ENCODE results near the gene LMF2. TPM values are rescaled to one million over a fixed set of nuclear protein-coding genes. Genes with fewer than 3 reads are reported as not detected.
"Not testable (repeated sequence)": the region's sequence is repeated elsewhere in the genome, so short reads cannot be mapped to it uniquely, and the experiment has no call there.

LMF2 gene
- total RNA-seq, 4 donors from 2014 or later: 50.8 to 54.9 (median 51.7) TPM

DNA sequence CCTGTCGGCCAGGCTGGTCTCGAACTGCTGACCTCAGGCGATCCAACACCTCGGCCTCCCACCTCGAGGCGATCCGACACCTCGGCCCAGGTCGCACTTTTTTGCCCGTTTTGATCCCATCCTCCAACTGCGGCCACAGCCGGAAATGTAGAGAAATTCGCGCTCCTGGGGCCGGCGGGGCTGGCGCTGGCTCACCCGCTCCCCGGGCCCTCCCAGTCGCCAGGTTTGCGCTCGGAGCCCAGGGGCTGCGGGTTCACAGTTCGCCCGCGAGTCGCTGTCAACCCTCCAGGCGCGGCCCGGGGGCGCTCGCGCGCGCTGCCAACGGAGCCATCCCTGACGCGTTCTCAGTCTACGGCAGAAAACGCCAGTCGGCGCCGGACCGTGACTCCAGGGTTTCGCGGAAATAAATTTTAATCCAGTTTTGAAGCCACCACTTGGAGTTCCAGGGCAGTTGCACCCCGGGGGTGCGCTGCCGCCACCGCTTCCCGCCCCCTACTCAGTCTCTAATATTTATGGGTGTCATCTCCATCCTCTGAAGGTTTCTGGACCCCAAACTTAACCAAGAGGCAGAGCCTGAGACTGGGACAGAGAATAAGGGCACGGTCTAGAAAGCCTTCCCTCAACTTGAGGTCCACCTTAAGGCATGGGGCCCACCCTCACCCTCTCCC is 36.7 kb upstream of the LMF2 start:
- no peak for DNase-seq (ENCODE audit: low spot score)

DNA sequence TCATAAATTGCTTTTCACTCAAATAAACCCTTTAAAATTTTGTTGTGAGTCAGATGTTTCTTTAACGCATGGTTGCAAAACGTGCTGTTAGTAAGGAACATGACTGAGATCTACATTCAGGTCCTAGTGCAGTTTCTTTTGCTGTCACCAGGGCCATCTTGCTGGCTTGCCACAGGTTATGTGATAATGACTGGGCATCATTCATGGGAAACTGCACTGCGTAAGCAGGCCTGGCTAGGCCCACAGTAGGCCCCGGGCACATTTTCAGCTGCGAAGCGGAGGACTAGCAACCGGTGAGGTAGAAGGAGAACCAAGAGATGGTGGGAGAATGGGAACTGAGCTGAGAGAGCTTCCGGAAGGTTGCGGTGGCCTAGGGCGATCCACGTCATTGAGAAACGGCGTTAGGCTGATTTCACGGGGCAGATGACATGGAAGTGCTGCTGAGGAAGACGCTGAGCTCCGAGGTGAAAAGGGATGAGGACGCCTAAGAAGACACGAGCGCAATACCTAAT is 35.0 kb upstream of the LMF2 start:
- DNase-seq (ENCODE audit: low spot score): no peak
- ATAC-seq (ENCODE audit: low FRiP score): no peak
- TF ChIP-seq, protein P1, sequence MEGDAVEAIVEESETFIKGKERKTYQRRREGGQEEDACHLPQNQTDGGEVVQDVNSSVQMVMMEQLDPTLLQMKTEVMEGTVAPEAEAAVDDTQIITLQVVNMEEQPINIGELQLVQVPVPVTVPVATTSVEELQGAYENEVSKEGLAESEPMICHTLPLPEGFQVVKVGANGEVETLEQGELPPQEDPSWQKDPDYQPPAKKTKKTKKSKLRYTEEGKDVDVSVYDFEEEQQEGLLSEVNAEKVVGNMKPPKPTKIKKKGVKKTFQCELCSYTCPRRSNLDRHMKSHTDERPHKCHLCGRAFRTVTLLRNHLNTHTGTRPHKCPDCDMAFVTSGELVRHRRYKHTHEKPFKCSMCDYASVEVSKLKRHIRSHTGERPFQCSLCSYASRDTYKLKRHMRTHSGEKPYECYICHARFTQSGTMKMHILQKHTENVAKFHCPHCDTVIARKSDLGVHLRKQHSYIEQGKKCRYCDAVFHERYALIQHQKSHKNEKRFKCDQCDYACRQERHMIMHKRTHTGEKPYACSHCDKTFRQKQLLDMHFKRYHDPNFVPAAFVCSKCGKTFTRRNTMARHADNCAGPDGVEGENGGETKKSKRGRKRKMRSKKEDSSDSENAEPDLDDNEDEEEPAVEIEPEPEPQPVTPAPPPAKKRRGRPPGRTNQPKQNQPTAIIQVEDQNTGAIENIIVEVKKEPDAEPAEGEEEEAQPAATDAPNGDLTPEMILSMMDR (IDR thresholded peaks at IDR 0.05): no peak

More for the DNA sequence above, 36.7 kb upstream of the LMF2 start:
- TF ChIP-seq, protein P1 (IDR thresholded peaks at IDR 0.05): peak in 1 of 3 donors; percentile 7
- ATAC-seq (ENCODE audit: low FRiP score): peak; percentile 40

DNA sequence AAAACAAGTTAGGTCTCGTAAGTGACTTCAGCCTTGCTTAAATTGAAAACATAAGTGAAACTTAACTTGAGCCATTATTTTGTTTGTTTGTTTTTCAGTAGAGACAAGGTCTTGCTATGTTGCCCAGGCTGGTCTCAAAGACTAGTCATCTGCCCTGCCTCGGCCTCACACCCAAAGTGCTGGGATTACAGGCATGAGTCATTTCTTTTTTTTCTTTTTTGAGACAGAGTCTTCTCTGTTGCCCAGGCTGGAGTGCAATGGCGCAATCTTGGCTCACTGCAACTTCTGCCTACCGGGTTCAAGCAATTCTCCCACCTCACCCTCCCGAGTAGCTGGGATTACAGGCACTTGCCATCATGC is 34.1 kb upstream of the LMF2 start:
- not testable (repeated sequence) for DNase-seq (ENCODE audit: low spot score)
- ATAC-seq (ENCODE audit: low FRiP score): peak; percentile 48

DNA sequence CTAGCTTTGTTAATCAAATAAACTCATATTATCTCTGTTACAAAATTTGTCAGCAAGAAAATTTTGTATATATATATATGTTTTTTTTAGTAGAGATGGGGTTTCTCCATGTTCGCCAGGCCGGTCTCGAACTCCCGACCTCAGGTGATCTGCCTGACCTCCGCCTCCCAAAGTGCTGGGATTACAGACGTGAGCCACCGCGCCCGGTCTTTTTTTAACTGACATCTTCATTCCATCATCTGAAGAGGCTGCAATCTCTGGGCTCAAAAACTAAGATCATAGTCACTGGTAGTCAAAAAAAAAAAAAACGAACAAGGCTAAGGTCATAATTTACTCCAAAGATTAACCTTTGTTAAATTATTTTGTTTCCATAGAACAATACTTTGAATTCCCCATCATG is 32.9 kb upstream of the LMF2 start:
- ATAC-seq (ENCODE audit: low FRiP score) (no peak), DNase-seq (ENCODE audit: low spot score) (no peak)
- TF ChIP-seq, protein P1 (IDR thresholded peaks at IDR 0.05): no peak

DNA sequence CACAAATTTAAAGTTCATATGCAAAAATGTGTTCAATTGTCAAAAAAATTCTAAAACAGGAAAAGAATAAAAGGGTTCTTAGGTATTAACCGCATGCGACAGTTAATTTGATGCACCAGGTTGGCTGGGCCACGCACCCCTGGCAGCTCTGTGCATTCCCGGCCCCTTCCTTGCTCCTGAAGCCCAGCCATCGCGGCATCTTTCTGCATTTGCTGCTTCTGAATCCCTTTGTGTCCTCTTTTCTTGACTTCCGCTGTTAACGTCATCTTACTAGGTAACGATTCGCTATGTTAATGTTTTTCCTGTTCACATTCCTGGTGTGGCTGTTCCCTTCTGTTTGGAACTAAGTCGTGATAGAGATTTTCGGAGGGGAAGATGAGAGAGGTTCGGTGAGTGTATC is 30.3 kb upstream of the LMF2 start:
- ATAC-seq (ENCODE audit: low FRiP score) (no peak), DNase-seq (ENCODE audit: low spot score) (no peak)
- TF ChIP-seq, protein P1 (IDR thresholded peaks at IDR 0.05): no peak

DNA sequence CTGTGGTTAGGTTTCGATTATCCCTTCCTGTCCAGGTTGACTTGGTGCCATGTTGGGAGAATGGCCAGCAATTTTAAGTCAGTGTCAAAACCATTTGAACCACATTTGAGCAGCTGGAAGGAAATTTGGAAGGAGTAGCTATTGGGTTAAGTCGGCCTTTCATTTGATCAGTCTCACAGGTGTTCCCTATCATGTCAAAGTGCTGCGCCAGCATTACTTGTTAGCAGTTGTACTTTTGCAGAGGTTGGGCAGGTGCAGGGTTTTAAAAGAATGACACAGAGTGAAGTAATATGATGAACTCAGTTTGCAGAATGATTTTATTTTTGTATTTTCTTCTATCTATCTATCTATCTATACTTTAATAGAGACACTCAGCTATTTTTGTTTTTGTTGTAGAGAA is 28.7 kb upstream of the LMF2 start:
- DNase-seq (ENCODE audit: low spot score): no peak
- TF ChIP-seq, protein P1 (IDR thresholded peaks at IDR 0.05): no peak
- ATAC-seq (ENCODE audit: low FRiP score): no peak

DNA sequence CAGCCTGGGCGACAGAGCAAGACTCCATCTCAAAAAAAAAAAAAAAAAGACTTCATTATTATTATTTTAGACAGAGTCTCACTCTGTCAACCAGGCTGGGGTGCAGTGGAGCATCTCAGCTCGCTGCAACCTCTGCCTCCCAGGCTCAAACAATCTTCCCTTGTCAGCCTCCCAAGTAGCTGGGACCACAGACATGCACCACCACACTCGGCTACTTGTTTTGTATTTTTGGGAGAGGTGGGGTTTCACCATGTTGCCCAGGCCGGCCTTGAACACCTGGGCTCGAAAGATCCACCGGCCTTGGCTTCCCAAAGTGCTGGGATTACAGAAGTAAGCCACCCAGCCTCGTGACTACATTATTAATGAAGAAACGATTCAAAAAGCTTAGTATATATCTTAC is 27.6 kb upstream of the LMF2 start:
- TF ChIP-seq, protein P1 (IDR thresholded peaks at IDR 0.05): no peak
- no peak for DNase-seq (ENCODE audit: low spot score)
- no peak for ATAC-seq (ENCODE audit: low FRiP score)

DNA sequence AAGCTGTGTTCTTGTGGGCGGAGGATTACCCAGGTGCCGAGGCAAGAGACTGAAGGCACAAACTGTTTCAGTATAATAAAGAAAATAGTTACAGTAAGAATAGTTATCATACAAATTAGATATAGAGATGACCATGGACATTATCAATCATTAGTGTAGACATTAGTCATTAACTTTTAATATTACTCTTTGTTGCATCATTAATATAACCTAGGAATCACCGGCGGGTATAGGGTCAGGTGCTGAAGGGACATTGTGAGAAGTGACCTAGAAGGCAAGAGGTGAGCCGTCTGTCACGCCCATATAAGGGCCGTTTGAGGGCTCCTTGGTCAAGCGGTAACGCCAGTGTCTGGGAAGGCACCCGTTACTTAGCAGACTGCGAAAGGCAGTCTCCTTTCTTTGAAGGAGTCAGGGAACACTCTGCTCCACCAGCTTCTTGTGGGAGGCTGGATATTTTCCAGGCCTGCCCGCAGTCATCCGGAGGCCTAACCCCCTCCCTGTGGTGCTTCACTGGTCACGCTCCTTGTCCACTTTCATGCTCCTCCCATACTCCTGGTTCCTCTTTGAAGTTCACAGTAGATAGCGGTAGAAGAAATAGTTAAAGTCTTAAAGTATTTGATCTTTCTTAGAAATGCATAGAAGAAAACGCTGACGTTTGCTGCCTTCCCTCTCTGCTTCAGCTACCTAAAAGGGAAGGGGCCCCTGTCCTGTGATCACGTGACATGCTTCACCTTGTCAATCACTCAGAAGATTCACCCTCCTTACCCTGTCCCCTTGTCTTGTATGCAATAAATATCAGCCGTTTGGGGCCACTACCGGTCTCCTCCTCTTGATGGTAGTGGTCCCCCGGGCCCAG is 26.6 kb upstream of the LMF2 start:
- DNase-seq (ENCODE audit: low spot score); ATAC-seq (ENCODE audit: low FRiP score): not testable (repeated sequence)

Measured in omental fat pad (tissue), 4 donors.